Panc1 (cell line): ENCODE measurements around the gene SRGAP2B.
"Not testable (repeated sequence)": the region's sequence is repeated elsewhere in the genome, so short reads cannot be mapped to it uniquely, and the experiment has no call there.

Source experiments
- POLR2AphosphoS5 ChIP-seq: IDR thresholded peaks from 2 replicates; pipeline ENCODE4 v1.6.1; 2012; ENCODE audit warnings: mild to moderate bottlenecking, low read depth, low read length, moderate library complexity
- SIN3A ChIP-seq: IDR thresholded peaks from 2 replicates; pipeline ENCODE4 v1.6.1; 2012; ENCODE audit warnings: low read depth, mild to moderate bottlenecking, low read length, moderate library complexity, borderline replicate concordance; ENCODE audit not compliant: insufficient read depth
- TF ChIP-seq, protein P1 (sequence below): fragments of 450-650 bp; IDR thresholded peaks from 2 replicates; pipeline ENCODE4 v1.5.1; 2017; ENCODE audit warnings: mild to moderate bottlenecking
- TF ChIP-seq, protein P2 (sequence below), 2 experiments: IDR thresholded peaks; 2 replicates each; pipeline ENCODE4 v1.6.1; 2011 to 2012; ENCODE audit warnings: low read depth in 2 of 2, control low read depth in 1 of 2, low read length in 1 of 2, mild to moderate bottlenecking in 1 of 2, moderate library complexity in 1 of 2; ENCODE audit not compliant: insufficient read depth in 1 of 2

DNA sequence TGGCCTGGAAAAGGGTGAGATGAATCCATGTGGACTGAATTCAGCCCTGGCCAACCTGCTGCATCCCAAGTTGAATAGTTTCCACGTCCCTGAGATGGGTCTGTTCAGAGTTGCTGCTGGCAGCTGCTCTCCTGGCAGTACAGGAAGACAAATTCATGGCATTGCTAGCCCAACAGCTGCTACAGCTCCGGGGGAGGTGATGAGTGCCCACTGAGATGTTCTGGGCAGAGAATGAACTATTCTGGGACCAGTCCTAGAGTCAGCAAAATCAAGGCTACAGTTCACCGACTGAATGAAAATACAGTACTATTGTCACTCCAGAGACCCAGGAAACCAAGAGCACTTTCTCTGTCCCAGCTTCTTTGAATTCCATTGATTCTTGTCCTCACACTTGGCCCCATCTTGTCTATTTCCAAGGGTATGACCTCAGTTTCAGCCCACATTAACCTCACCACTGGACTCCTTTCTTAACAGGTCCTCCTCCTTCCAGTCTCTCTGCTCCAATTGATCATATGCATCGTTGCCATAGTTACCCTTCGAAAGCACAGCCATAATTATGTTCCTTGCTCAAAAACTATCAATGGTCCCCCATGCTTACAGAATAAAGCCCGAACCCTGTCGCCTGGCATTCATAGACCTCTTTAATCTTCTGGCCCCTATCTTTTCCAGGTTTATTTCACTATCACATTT, 108.8 kb downstream of the SRGAP2B start:
- TF ChIP-seq, protein P1, sequence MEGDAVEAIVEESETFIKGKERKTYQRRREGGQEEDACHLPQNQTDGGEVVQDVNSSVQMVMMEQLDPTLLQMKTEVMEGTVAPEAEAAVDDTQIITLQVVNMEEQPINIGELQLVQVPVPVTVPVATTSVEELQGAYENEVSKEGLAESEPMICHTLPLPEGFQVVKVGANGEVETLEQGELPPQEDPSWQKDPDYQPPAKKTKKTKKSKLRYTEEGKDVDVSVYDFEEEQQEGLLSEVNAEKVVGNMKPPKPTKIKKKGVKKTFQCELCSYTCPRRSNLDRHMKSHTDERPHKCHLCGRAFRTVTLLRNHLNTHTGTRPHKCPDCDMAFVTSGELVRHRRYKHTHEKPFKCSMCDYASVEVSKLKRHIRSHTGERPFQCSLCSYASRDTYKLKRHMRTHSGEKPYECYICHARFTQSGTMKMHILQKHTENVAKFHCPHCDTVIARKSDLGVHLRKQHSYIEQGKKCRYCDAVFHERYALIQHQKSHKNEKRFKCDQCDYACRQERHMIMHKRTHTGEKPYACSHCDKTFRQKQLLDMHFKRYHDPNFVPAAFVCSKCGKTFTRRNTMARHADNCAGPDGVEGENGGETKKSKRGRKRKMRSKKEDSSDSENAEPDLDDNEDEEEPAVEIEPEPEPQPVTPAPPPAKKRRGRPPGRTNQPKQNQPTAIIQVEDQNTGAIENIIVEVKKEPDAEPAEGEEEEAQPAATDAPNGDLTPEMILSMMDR, result not testable (repeated sequence)
- TF ChIP-seq, protein P2, sequence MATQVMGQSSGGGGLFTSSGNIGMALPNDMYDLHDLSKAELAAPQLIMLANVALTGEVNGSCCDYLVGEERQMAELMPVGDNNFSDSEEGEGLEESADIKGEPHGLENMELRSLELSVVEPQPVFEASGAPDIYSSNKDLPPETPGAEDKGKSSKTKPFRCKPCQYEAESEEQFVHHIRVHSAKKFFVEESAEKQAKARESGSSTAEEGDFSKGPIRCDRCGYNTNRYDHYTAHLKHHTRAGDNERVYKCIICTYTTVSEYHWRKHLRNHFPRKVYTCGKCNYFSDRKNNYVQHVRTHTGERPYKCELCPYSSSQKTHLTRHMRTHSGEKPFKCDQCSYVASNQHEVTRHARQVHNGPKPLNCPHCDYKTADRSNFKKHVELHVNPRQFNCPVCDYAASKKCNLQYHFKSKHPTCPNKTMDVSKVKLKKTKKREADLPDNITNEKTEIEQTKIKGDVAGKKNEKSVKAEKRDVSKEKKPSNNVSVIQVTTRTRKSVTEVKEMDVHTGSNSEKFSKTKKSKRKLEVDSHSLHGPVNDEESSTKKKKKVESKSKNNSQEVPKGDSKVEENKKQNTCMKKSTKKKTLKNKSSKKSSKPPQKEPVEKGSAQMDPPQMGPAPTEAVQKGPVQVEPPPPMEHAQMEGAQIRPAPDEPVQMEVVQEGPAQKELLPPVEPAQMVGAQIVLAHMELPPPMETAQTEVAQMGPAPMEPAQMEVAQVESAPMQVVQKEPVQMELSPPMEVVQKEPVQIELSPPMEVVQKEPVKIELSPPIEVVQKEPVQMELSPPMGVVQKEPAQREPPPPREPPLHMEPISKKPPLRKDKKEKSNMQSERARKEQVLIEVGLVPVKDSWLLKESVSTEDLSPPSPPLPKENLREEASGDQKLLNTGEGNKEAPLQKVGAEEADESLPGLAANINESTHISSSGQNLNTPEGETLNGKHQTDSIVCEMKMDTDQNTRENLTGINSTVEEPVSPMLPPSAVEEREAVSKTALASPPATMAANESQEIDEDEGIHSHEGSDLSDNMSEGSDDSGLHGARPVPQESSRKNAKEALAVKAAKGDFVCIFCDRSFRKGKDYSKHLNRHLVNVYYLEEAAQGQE (IDR thresholded peaks at IDR 0.05; ENCODE audit: insufficient read depth in 1 of 2, low read depth in 2 of 2, low read length in 1 of 2), result not testable (repeated sequence)
- TF ChIP-seq POLR2AphosphoS5, SIN3A: not testable (repeated sequence)
